ENCODE results near the gene SMO. TPM values are rescaled to one million over a fixed set of nuclear protein-coding genes. Genes with fewer than 3 reads are reported as not detected.

The SMO gene
- total RNA-seq, 1 experiment from 2014 or later: 2.9 TPM

- TF ChIP-seq REST (IDR thresholded peaks at IDR 0.05; ENCODE audit: insufficient read depth in 1 of 2, low read depth in 2 of 2, low read length in 1 of 2): no peak
Observed at GRCh38 chr7:129184981-129185670, 3.3 kb upstream of the SMO start (continued).

GRCh38 chr7:129186749-129187260 lies 1.6 kb upstream of the SMO start:
- Histone ChIP-seq H3K36me3 (ENCODE audit: control insufficient read depth, insufficient read depth, low read length) (no peaks in the 10 kb centered on the region), H3K9me3 (ENCODE audit: control insufficient read depth, insufficient read depth, low read depth, low read length) (no peaks in the 10 kb centered on the region), H3K27ac (ENCODE audit: low read length) (no peak overlapping the region), H3K4me3 (ENCODE audit: low read depth in 2 of 2, low read length in 2 of 2) (no peak overlapping the region), H3K27me3 (ENCODE audit: control insufficient read depth, insufficient read depth, low read length) (peaks cover 12% of the 10 kb centered on the region), H3K4me1 (ENCODE audit: control insufficient read depth, insufficient read depth, low read length) (no peaks in the 10 kb centered on the region)
- intact Hi-C loops (cut with micrococcal nuclease; ENCODE audit: unreplicated experiment): no loop called here
- DNase-seq (ENCODE audit: low read depth, low spot score) (no peak), ATAC-seq (no peak)
- CTCF ChIA-PET: no interaction called here
- in situ Hi-C loops (cut with HindIII; ENCODE audit: low pct_unique_long_range_greater_than_20kb, low sequenced_read_pairs): no loop called here
- POLR2A ChIA-PET: no interaction called here
- no TSS peak for BruUV-seq (replicated peaks)
- TF ChIP-seq CTCF (IDR thresholded peaks at IDR 0.05) (no peak), REST (IDR thresholded peaks at IDR 0.05; ENCODE audit: insufficient read depth in 1 of 2, low read depth in 2 of 2, low read length in 1 of 2) (no peak), SIN3A (IDR thresholded peaks at IDR 0.05; ENCODE audit: borderline replicate concordance, insufficient read depth, low read depth, low read length) (no peak), TCF7L2 (IDR thresholded peaks at IDR 0.05; ENCODE audit: low read depth, low read length) (no peak), POLR2AphosphoS5 (IDR thresholded peaks at IDR 0.05; ENCODE audit: low read depth, low read length) (no peak)
